ENCODE data around the gene C20orf141.

C20orf141 gene

GRCh38 chr20:2840138-2840966, 25.6 kb downstream of the C20orf141 start, which contains the start of the genes PCED1A and VPS16 (continued):
- TF ChIP-seq ZNF362 (tag by site-specific recombination; IDR thresholded peaks at IDR 0.05) (no peak), ZNF132 (tag by site-specific recombination; IDR thresholded peaks at IDR 0.05; ENCODE audit: borderline replicate concordance) (no peak), HOXC10 (CRISPR knock-in tag; IDR thresholded peaks at IDR 0.05) (no peak), SCRT1 (tag by site-specific recombination; IDR thresholded peaks at IDR 0.05; ENCODE audit: borderline replicate concordance) (no peak), TRIM28 (IDR thresholded peaks at IDR 0.05; ENCODE audit: borderline replicate concordance, low read length) (no peak), PRDM2 (tag by site-specific recombination; IDR thresholded peaks at IDR 0.05; ENCODE audit: borderline replicate concordance) (no peak), ZNF175 (tag by site-specific recombination; IDR thresholded peaks at IDR 0.05) (no peak), ZNF416 (tag by site-specific recombination; IDR thresholded peaks at IDR 0.05) (no peak), ZNF555 (tag by site-specific recombination; conservative IDR thresholded peaks at IDR 0.05) (no peak), ZNF19 (tag by site-specific recombination; IDR thresholded peaks at IDR 0.05; ENCODE audit: low read depth) (no peak), PRDM1 (tag by site-specific recombination; IDR thresholded peaks at IDR 0.05) (no peak), ZFP69B (tag by site-specific recombination; IDR thresholded peaks at IDR 0.05) (peak; percentile 64), SETDB1 (IDR thresholded peaks at IDR 0.05; ENCODE audit: insufficient read length, low read length) (no peak), ZNF138 (tag by site-specific recombination; IDR thresholded peaks at IDR 0.05; ENCODE audit: borderline replicate concordance) (no peak), ZNF626 (tag by site-specific recombination; IDR thresholded peaks at IDR 0.05) (no peak), ZNF792 (tag by site-specific recombination; IDR thresholded peaks at IDR 0.05) (no peak), KLF8 (tag by site-specific recombination; IDR thresholded peaks at IDR 0.05) (peak; percentile 72; the same call in 1 of the 2 replicates), ZFHX2 (tag by site-specific recombination; conservative IDR thresholded peaks at IDR 0.05) (0 out of 2 replicates have a peak, but pooled peaks have one; percentile 28), ZSCAN30 (tag by site-specific recombination; IDR thresholded peaks at IDR 0.05) (peak; percentile 97), TCF7L2 (IDR thresholded peaks at IDR 0.05; ENCODE audit: borderline replicate concordance, low read depth, low read length) (no peak), ATF2 (tag by site-specific recombination; IDR thresholded peaks at IDR 0.05; ENCODE audit: low read depth) (no peak), ZBTB26 (tag by site-specific recombination; optimal IDR thresholded peaks at IDR 0.05) (peak; percentile 45), ZXDB (tag by site-specific recombination; IDR thresholded peaks at IDR 0.05) (peak; percentile 61), ZNF549 (tag by site-specific recombination; IDR thresholded peaks at IDR 0.05) (no peak), ZNF837 (tag by site-specific recombination; IDR thresholded peaks at IDR 0.05) (no peak), ZNF596 (tag by site-specific recombination; IDR thresholded peaks at IDR 0.05) (no peak), ZFP37 (tag by site-specific recombination; IDR thresholded peaks at IDR 0.05) (peak; percentile 75; the same call in 1 of the 2 replicates)
